Mesodermal cell (in vitro differentiated cells): ENCODE measurements around the gene PLA2G4A.
"Not testable (repeated sequence)": the region's sequence is repeated elsewhere in the genome, so short reads cannot be mapped to it uniquely, and the experiment has no call there.

Source experiments
- H3K27ac ChIP-seq: 2 replicates; pipeline ENCODE4 v1.7.0; 2013; ENCODE audit warnings: mild to moderate bottlenecking, low read depth, low read length, moderate library complexity; ENCODE audit not compliant: severe bottlenecking
- H3K36me3 ChIP-seq: 2 replicates; pipeline ENCODE4 v1.7.1; 2013; ENCODE audit warnings: mild to moderate bottlenecking, low read length, moderate library complexity; ENCODE audit not compliant: control insufficient read depth, insufficient read depth
- H3K4me1 ChIP-seq: one replicate; pipeline ENCODE4 v1.7.1; 2013; ENCODE audit warnings: mild to moderate bottlenecking, low read length; ENCODE audit not compliant: insufficient read depth, control insufficient read depth, poor library complexity, severe bottlenecking
- H3K4me3 ChIP-seq: 2 replicates; pipeline ENCODE4 v1.7.0; 2013; ENCODE audit warnings: low read length, control low read depth, mild to moderate bottlenecking; ENCODE audit not compliant: insufficient read depth, poor library complexity, severe bottlenecking; ENCODE audit errors: extremely low read depth
- H3K9me3 ChIP-seq: 2 replicates; pipeline ENCODE4 v1.7.1; 2013; ENCODE audit warnings: mild to moderate bottlenecking, low read length, moderate library complexity; ENCODE audit not compliant: control insufficient read depth
- WGBS, 2 experiments: methylation state at CpG; one replicate each; pipeline ENCODE4 v1.1.5; 2013; ENCODE audit warnings: missing lambda C conversion rate in 2 of 2; ENCODE audit not compliant: insufficient coverage in 2 of 2; 5-methylcytosine and 5-hydroxymethylcytosine counted together

The PLA2G4A gene

DNA sequence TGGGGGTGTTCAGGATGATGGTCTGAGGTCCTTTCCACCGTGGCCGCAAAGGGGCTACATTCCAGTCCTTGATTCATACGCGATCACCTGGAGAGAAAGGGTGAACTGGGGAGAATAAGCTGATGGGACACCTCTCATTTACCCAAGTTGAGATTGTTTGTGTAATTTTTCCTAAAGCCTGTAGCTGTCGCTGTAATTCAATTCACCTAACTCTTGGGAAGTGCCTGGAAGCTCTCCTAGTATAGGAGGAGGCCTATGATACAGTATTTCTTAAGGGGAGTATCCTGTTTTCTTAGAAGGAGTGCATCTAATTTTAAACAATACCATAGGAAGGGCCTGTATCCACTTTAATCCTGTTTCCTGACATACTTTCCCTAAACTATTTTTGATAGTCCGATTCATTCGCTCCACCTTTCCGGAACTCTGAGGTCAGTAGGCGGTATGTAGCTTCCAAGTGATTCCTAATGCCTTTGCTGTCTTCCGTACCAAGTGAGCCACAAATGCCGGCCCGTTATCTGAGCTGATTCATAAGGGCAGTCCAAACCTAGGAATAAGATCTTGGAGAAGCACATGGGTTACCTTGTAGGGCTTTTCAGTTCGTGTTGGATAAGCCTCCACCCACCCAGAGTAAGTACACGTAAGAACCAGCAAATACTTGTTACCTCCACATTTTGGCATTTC is 88.5 kb downstream of the PLA2G4A start:
- H3K9me3 ChIP-seq, H3K36me3 ChIP-seq, H3K27ac ChIP-seq, H3K4me3 ChIP-seq, H3K4me1 ChIP-seq: not testable (repeated sequence)
- WGBS, 2 experiments = 94 to 97% methylated on average over 7 to 9 of the region's 14 CpGs

DNA sequence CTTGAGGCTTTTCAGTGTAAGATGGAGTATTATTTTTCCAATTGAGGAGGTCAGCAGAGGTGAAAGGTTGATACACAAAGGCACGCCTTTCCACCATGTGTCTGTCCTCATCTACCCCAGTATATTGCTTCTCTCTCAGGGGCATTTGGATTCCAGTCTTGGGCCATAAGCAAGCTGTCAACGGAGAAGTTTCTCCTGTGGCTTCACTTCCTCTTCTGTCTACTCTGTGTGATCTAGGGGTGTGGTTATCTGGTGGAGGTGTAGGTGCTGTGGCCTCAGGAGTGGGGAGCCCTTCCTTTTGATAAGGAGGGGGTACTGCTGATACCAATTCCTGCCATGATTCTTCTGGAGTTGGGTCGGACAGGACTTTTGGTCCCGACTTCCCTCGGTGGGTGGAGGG is 92.6 kb downstream of the PLA2G4A start:
- not testable (repeated sequence) for H3K27ac ChIP-seq, H3K36me3 ChIP-seq, H3K9me3 ChIP-seq, H3K4me1 ChIP-seq, H3K4me3 ChIP-seq
- WGBS, 2 experiments = 100% methylated on average over 1 of the region's 5 CpGs; no CpG with 5 or more reads in 1 of the 2 experiments

DNA sequence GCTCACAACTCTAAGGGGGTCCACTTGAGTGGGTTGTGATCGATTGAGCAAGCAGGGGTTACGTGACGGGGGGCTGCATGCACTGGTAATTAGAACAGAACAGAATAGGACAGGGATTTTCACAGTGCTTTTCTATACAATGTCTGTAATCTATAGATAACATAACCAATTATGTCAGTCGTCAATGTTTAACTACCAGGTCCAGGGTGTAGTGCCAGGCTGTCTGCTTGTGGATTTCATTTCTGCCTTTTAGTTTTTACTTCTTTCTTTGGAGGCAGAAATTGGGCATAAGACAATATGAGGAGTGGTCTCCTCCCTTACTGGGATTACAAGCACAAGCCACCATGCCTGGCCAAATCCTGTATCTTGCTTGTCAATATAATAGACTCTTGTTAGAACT is 94.1 kb downstream of the PLA2G4A start:
- not testable (repeated sequence) for H3K9me3 ChIP-seq, H3K36me3 ChIP-seq, H3K4me1 ChIP-seq, H3K4me3 ChIP-seq, H3K27ac ChIP-seq
- WGBS, 2 experiments = 100% methylated on average over 1 of the region's 4 CpGs; no CpG with 5 or more reads in 1 of the 2 experiments

DNA sequence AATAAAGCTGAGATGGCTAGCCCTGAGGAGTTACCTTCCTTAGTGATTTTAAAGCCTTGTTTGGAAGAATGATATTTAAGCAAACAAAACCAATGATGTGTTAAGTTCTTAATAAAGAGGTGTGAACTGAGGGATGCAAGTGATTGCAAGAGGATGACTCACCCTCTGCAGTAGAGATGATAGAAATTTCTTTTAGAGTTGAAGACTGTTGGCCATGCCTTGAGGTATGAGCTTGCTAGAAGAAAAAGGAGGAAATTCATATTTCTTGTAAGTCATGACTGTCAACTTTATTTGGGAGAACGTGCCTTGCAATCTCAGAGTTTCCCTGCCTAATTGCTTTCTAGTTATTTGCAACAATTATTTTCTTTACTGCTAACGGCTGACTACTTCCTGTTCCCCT is 94.7 kb downstream of the PLA2G4A start:
- H3K9me3 ChIP-seq = no peaks in the 10 kb centered on the region
- H3K27ac ChIP-seq = no peak overlapping the region
- H3K4me3 ChIP-seq = no peak overlapping the region
- H3K36me3 ChIP-seq = no peaks in the 10 kb centered on the region
- WGBS, 2 experiments = no CpG with 5 or more reads among the region's 2 CpGs
- no peaks in the 10 kb centered on the region for H3K4me1 ChIP-seq

DNA sequence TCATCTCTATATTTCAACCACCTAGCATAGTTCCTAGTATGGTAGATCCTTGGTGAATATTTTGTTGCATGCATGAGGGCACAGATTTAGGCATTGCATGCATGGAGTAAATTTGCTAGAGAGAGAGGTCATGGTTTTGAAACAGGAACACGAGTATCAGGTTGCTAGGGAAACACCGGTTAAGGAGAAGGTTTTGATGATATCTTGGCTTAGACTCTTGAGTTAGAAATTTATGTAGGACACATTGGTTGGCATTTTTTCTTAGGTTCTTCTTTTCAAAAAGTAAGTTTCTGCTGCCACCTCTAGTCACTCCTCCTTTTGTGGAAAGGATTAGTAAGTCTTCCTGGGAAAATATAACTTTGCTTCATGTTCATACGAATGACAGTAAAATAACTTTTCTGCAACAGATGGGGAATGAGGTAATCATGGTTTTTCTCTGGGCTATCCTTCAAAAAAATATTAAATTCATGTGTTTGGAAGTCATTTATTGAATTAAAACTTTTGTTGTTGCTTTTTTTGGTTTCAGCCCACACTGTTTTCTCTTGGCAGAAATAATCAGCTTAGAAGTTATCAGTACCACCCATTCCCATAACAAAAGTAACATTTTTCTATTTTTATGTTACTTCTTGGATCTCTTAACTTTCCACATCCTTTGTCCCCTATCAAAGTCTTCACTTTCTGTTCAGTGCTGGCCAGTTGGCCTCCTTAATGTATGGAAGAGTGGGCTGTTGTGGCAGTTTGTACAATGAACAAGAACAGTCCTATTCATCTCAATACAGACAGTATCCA is 97.3 kb downstream of the PLA2G4A start:
- no peaks in the 10 kb centered on the region for H3K36me3 ChIP-seq

DNA sequence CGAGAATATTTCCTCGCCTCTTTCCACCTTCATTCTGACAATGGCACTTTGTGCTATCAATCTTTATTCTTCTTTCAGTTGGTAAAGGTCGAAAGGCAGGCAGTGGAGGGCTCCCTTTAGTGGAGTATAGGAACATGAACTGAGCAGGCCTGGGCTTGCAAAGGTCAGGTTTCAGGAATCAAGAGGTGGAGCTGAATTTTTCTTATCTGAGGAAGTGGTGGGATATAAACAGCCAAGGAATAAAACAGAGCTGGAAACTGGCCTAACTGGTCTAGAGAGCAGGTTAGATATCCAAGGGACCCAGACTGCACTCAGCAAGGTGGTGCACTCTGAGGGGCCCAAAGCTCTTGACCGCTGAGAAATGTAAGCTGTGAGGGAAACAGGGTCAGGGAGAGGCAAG is 99.1 kb downstream of the PLA2G4A start:
- 86 to 92% methylated on average over 2 to 4 of the region's 4 CpGs for WGBS, 2 experiments
- H3K4me3 ChIP-seq = no peak overlapping the region
- no peaks in the 10 kb centered on the region for H3K4me1 ChIP-seq
- H3K9me3 ChIP-seq = no peaks in the 10 kb centered on the region
- no peak overlapping the region for H3K27ac ChIP-seq
- H3K36me3 ChIP-seq = no peaks in the 10 kb centered on the region

More for the DNA sequence above, 97.3 kb downstream of the PLA2G4A start:
- no peak overlapping the region for H3K4me3 ChIP-seq
- WGBS, 2 experiments = 80 to 95% methylated on average over 2 of the region's 3 CpGs
- H3K27ac ChIP-seq = no peak overlapping the region
- no peaks in the 10 kb centered on the region for H3K4me1 ChIP-seq
- no peaks in the 10 kb centered on the region for H3K9me3 ChIP-seq

DNA sequence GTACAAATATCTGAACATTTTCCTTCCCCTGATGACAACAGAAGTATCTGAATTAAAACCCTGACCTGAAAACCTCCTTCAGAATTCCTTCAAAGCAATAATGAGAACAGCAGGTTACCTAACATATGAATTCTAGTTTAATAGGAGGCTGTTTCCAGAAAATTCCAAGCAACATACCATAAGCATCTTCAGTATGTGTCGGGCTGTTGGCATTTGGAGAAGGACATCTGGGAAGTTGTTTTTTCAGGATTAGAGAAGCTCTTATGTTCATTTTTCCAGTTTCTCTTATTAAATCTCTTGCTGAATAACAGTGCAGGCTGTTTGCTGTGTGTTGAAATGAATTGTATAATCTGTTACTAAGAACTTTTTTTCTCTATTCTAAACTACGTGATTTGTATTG is 101.5 kb downstream of the PLA2G4A start:
- no peak overlapping the region for H3K4me3 ChIP-seq
- no peaks in the 10 kb centered on the region for H3K36me3 ChIP-seq
- WGBS, 2 experiments = no CpG with 5 or more reads among the region's 2 CpGs
- no peak overlapping the region for H3K27ac ChIP-seq
- no peaks in the 10 kb centered on the region for H3K4me1 ChIP-seq
- no peaks in the 10 kb centered on the region for H3K9me3 ChIP-seq

DNA sequence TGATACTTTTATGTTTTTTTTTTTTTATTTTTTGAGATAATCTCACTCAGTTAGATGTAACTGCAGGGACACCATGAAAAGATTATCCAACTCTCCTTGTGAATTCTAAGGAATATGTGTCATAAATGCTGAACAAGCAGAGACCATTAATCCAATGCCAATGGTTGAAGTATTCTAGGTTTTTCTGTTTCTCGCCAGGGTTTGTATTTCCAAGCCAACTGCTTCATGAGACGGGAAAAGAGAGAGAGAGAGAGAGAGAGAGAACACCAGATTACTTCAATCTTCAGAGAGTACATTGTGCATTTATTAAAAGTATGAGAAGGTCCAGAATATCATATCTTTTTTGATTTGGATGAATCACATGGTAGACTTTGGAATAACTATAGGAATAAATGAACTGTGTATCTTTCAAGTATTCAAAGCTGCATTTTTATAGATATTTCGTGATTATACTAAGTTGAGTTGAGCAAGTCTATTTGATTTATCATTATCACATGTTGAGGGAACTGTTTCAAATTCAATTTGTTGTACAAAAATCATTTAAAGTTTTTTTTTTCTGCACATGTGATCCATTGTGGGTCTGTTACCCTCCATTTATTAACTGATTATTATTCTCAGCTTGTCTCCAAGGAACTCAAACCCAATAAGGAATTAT is 108.4 kb downstream of the PLA2G4A start:
- Histone ChIP-seq H3K27ac (no peak overlapping the region), H3K4me1 (no peaks in the 10 kb centered on the region), H3K4me3 (no peak overlapping the region), H3K36me3 (no peaks in the 10 kb centered on the region), H3K9me3 (no peaks in the 10 kb centered on the region)
- 80% methylated on average over 1 of the region's 3 CpGs; no CpG with 5 or more reads in 1 of the 2 experiments for WGBS, 2 experiments

DNA sequence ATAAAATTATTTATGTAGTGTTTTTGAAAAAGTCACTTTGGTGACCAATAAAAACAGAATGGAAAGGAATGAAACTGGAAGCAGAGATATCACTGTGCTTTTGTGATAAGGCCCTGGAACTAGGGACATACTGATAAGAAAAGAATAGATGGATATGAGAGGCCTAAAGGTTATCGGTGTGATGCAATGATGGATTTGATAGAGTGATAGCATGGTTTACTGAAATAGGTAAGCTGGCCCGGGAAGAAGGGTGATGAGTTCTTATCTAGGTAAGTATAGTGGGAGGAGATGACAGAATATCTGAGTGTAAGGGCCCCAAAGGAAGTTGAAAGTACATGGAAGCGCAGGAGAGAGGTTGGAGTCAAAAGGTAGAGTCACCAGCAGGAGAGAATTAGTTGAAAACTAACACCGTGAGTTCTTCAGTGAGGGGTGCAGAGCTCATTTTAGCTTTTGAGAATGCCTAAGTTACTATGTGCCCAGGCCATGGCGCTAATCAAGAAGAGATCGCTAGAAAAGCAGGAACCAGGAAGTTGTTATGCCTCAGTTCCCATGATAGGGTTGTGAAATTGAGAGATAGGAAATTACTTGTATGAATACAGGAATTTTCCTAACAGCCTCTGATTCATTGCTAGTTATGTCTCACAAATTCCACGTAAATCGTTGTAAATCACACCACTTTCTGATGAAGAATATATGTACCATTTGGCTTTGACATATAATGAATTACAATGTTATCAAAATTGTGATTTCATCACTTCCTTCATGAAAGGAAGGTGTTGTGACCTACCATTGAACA is 115.3 kb downstream of the PLA2G4A start:
- WGBS, 2 experiments = 78 to 82% methylated on average over 5 to 6 of the region's 8 CpGs
- H3K36me3 ChIP-seq = no peaks in the 10 kb centered on the region
- H3K4me1 ChIP-seq = no peaks in the 10 kb centered on the region
- no peaks in the 10 kb centered on the region for H3K9me3 ChIP-seq
- no peak overlapping the region for H3K27ac ChIP-seq
- H3K4me3 ChIP-seq = no peak overlapping the region

DNA sequence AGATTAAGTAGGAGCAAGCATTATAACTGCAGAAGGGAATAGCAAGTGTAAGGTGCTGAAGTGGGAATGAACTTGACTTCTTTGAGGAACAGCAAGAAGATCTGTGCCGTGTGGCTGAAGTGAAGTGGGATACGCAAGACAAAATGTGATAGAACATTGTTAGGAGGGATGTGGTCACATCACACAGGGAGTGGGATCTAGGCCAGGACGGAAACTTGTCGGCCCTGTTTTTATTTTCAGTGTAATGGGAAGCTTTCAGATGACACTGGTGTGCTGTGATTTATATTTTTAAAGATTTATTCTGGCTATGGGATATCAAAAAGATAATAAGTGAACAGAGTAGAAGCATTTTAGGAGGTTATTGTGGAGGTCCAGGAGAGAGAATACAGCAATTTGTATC is 116.4 kb downstream of the PLA2G4A start:
- WGBS, 2 experiments = 91 to 100% methylated on average over 4 of the region's 4 CpGs
- no peak overlapping the region for H3K4me3 ChIP-seq

More for the DNA sequence above, 116.4 kb downstream of the PLA2G4A start:
- Histone ChIP-seq H3K4me1 (no peaks in the 10 kb centered on the region), H3K27ac (no peak overlapping the region), H3K36me3 (no peaks in the 10 kb centered on the region), H3K9me3 (no peaks in the 10 kb centered on the region)
